Neural cell (in vitro differentiated cells): ENCODE data around the gene HS6ST3.

ENCODE experiments used
- EZH2 ChIP-seq: fragments of 200-600, 300-800 bp; shearing (Covaris generic), sonication (generic); IDR thresholded peaks from 2 replicates; pipeline ENCODE4 v1.6.1; 2014; ENCODE audit warnings: antibody characterized with exemption, low read length, borderline replicate concordance, mild to moderate bottlenecking; ENCODE audit not compliant: insufficient read depth, poor library complexity, severe bottlenecking
- POLR2AphosphoS5 ChIP-seq: IDR thresholded peaks from 2 replicates; pipeline ENCODE4 v1.6.1; 2012
- RAD21 ChIP-seq: fragments of 450-650 bp; conservative IDR thresholded peaks from 2 replicates; pipeline ENCODE4 v1.6.1; 2014; ENCODE audit warnings: antibody characterized with exemption, mild to moderate bottlenecking, moderate library complexity
- SMC3 ChIP-seq: fragments of 450-650 bp; conservative IDR thresholded peaks from 2 replicates; pipeline ENCODE4 v1.6.1; 2014; ENCODE audit warnings: antibody characterized with exemption, mild to moderate bottlenecking, moderate library complexity; ENCODE audit not compliant: poor library complexity
- TF ChIP-seq, protein P1 (sequence below): fragments of 450-650 bp; IDR thresholded peaks from 2 replicates; pipeline ENCODE4 v1.5.1; 2014; ENCODE audit warnings: antibody characterized with exemption, mild to moderate bottlenecking, moderate library complexity; ENCODE audit not compliant: poor library complexity, severe bottlenecking
- TF ChIP-seq, protein P2 (sequence below): IDR thresholded peaks from 2 replicates; pipeline ENCODE4 v1.6.1; 2012; ENCODE audit warnings: borderline replicate concordance

DNA sequence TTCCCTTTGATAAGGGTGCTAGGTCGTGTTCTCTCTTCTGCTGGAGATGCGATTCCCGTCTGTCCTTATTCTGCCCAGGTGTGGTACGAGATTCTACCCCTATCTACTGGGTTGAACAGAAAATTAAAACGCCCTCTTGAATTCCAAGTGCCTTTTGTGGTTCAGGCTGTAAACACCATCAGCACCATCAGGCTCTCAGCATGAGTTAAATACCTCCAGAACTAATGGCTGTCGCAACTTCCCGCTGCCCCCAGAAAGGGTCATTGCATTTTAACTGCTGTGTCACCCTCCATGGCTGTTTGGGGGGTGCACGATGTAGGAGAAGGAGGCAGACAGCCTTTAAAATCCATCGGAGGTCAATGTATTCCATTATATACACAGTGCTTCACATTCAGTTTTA, 727.0 kb downstream of the HS6ST3 start:
- no peak for TF ChIP-seq SMC3
- TF ChIP-seq, protein P1, sequence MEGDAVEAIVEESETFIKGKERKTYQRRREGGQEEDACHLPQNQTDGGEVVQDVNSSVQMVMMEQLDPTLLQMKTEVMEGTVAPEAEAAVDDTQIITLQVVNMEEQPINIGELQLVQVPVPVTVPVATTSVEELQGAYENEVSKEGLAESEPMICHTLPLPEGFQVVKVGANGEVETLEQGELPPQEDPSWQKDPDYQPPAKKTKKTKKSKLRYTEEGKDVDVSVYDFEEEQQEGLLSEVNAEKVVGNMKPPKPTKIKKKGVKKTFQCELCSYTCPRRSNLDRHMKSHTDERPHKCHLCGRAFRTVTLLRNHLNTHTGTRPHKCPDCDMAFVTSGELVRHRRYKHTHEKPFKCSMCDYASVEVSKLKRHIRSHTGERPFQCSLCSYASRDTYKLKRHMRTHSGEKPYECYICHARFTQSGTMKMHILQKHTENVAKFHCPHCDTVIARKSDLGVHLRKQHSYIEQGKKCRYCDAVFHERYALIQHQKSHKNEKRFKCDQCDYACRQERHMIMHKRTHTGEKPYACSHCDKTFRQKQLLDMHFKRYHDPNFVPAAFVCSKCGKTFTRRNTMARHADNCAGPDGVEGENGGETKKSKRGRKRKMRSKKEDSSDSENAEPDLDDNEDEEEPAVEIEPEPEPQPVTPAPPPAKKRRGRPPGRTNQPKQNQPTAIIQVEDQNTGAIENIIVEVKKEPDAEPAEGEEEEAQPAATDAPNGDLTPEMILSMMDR: no peak
- TF ChIP-seq RAD21: no peak
- no peak for TF ChIP-seq POLR2AphosphoS5
- no peak for TF ChIP-seq EZH2
- TF ChIP-seq, protein P2, sequence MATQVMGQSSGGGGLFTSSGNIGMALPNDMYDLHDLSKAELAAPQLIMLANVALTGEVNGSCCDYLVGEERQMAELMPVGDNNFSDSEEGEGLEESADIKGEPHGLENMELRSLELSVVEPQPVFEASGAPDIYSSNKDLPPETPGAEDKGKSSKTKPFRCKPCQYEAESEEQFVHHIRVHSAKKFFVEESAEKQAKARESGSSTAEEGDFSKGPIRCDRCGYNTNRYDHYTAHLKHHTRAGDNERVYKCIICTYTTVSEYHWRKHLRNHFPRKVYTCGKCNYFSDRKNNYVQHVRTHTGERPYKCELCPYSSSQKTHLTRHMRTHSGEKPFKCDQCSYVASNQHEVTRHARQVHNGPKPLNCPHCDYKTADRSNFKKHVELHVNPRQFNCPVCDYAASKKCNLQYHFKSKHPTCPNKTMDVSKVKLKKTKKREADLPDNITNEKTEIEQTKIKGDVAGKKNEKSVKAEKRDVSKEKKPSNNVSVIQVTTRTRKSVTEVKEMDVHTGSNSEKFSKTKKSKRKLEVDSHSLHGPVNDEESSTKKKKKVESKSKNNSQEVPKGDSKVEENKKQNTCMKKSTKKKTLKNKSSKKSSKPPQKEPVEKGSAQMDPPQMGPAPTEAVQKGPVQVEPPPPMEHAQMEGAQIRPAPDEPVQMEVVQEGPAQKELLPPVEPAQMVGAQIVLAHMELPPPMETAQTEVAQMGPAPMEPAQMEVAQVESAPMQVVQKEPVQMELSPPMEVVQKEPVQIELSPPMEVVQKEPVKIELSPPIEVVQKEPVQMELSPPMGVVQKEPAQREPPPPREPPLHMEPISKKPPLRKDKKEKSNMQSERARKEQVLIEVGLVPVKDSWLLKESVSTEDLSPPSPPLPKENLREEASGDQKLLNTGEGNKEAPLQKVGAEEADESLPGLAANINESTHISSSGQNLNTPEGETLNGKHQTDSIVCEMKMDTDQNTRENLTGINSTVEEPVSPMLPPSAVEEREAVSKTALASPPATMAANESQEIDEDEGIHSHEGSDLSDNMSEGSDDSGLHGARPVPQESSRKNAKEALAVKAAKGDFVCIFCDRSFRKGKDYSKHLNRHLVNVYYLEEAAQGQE: no peak
